Nephron progenitor cell (in vitro differentiated cells): ENCODE measurements around the gene PIWIL4.

Experiments used
- DNase-seq: peaks from one replicate; pipeline ENCODE4 v3.0.0; 2021
- H3K27ac Mint-ChIP-seq: 2 replicates; pipeline ENCODE4 v1.8.0; 2021; ENCODE audit warnings: mild to moderate bottlenecking, moderate library complexity, mixed read lengths
- H3K27me3 Mint-ChIP-seq: 2 replicates; pipeline ENCODE4 v1.8.0; 2021; ENCODE audit warnings: mild to moderate bottlenecking, low read depth, mixed read lengths; ENCODE audit not compliant: poor library complexity
- H3K36me3 Mint-ChIP-seq: 2 replicates; pipeline ENCODE4 v1.8.0; 2021; ENCODE audit warnings: low read depth, mixed read lengths
- H3K4me1 Mint-ChIP-seq: 2 replicates; pipeline ENCODE4 v1.8.0; 2021; ENCODE audit warnings: mixed read lengths
- H3K4me3 Mint-ChIP-seq: 2 replicates; pipeline ENCODE4 v1.8.0; 2021; ENCODE audit warnings: mild to moderate bottlenecking, moderate library complexity, mixed read lengths
- H3K9me3 Mint-ChIP-seq: 2 replicates; pipeline ENCODE4 v1.8.0; 2021; ENCODE audit warnings: mild to moderate bottlenecking, moderate library complexity, mixed read lengths
- TF ChIP-seq, protein P1 (sequence below): fragments of 200-600 bp; sonication (generic); IDR thresholded peaks from 2 replicates; pipeline ENCODE4 v1.5.0; 2021; ENCODE audit warnings: antibody characterized with exemption

Gene PIWIL4

DNA sequence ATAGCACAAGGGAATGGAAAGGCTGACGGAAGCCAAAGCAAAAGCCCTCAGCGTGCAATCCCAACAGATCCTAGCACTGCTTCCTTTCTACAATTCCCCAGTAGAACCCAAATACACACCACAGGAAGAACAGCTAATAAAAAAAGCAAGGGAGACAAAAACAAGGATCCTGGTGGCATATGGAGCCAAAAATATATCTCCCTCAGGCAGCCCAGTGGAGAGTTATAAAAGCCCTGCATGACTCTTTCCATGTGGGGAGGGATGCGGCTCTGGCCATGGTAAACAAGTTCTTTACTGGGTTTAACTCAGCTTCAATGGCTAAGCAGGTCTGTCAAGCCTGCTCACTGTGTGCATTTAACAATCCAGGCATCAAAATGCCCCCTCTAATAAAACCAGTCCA lies 88.1 kb downstream of the PIWIL4 start:
- Mint-ChIP-seq H3K4me3 (no peak overlapping the region), H3K9me3 (no peaks in the 10 kb centered on the region), H3K4me1 (peaks cover 20% of the 10 kb centered on the region), H3K36me3 (no peaks in the 10 kb centered on the region), H3K27ac (no peak overlapping the region), H3K27me3 (no peaks in the 10 kb centered on the region)
- DNase-seq = no peak
- TF ChIP-seq, protein P1, sequence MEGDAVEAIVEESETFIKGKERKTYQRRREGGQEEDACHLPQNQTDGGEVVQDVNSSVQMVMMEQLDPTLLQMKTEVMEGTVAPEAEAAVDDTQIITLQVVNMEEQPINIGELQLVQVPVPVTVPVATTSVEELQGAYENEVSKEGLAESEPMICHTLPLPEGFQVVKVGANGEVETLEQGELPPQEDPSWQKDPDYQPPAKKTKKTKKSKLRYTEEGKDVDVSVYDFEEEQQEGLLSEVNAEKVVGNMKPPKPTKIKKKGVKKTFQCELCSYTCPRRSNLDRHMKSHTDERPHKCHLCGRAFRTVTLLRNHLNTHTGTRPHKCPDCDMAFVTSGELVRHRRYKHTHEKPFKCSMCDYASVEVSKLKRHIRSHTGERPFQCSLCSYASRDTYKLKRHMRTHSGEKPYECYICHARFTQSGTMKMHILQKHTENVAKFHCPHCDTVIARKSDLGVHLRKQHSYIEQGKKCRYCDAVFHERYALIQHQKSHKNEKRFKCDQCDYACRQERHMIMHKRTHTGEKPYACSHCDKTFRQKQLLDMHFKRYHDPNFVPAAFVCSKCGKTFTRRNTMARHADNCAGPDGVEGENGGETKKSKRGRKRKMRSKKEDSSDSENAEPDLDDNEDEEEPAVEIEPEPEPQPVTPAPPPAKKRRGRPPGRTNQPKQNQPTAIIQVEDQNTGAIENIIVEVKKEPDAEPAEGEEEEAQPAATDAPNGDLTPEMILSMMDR = no peak

DNA sequence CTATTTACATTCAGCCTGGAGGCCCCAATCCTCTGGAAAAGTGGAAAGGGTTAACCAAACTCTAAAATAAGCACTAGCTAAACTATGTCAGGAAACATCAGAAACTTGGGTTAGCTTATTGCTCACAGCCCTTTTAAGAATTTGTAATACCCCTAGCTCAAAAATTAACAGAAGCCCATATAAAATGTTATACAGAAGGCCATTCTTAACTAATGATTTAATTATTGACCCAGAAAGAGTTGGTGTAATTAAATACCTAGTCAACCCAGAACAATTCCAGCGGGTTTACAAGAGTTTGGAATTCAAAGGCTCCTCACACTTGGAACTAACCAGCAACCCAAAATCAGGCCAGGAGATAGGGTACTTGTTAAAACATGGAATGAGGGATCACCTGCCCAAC lies 88.8 kb downstream of the PIWIL4 start:
- TF ChIP-seq, protein P1 = no peak
- Mint-ChIP-seq H3K36me3 (no peaks in the 10 kb centered on the region), H3K27ac (no peak overlapping the region), H3K4me1 (peaks cover 14% of the 10 kb centered on the region), H3K4me3 (no peak overlapping the region), H3K9me3 (no peaks in the 10 kb centered on the region), H3K27me3 (no peaks in the 10 kb centered on the region)
- DNase-seq = no peak

DNA sequence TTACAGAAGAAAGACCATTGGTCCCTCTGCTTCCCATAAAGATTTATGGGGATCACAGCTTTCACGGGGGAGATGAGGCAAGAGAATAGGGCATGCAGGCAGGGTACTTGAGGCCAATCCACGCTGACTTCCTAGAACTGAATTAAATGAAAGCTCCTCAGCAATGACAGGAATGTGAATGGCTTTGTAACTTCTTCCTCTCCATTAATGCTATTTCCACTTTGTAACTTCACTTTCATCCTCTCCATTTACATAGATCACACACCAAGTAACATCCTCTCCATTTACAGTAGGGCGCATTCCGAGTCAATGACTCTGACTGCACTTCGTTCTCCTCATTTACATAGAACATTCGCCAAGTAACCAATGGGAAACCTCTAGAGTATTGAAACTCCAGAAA lies 89.8 kb downstream of the PIWIL4 start:
- H3K36me3 Mint-ChIP-seq = no peaks in the 10 kb centered on the region
- TF ChIP-seq, protein P1 = no peak
- no peak overlapping the region for H3K4me3 Mint-ChIP-seq
- no peaks in the 10 kb centered on the region for H3K27me3 Mint-ChIP-seq
- no peak for DNase-seq
- no peak overlapping the region for H3K27ac Mint-ChIP-seq
- no peaks in the 10 kb centered on the region for H3K9me3 Mint-ChIP-seq
- H3K4me1 Mint-ChIP-seq = peaks cover 11% of the 10 kb centered on the region

DNA sequence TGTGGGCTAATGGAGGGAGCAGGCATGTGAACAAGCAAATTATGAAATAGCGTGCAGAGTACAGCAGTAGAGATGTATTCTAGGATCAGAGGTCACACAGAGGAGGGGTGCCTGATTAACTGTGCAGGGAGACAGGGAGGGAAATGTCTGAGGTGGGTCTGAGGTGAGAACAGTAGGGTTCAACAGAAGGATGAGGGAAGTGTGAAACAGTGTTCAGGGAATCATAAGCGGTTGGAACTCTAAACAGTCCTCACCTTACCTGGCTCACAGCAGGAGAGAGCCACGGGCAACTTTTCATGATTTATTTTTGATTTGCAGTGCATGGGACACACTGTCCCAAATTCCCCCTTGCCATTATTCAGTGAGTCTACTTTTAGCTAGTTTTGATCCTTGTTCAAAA lies 90.5 kb downstream of the PIWIL4 start:
- Mint-ChIP-seq H3K27me3 (no peaks in the 10 kb centered on the region), H3K36me3 (no peaks in the 10 kb centered on the region), H3K4me1 (peaks cover 6% of the 10 kb centered on the region), H3K27ac (no peak overlapping the region), H3K9me3 (no peaks in the 10 kb centered on the region), H3K4me3 (no peak overlapping the region)
- no peak for DNase-seq
- TF ChIP-seq, protein P1 = no peak

DNA sequence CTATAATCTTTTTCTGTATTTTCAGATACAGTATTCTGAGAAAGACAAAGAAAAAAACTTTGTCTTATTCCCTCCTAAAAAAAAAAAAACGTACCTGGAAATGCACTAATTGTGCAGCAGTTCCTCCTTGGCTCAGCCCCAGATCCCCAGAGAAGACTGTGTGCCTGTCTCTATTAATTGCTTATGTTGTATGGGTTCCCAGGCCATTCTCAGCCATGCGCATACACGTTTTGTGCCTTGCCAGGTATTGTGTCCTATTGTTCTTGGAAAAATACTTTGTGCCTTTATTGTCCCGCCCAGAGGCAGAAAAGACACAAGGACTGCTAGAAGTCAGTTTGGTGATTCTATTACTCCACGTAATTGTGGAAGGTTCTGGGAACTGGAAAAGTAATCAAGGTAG lies 91.2 kb downstream of the PIWIL4 start:
- H3K27ac Mint-ChIP-seq = no peak overlapping the region

DNA sequence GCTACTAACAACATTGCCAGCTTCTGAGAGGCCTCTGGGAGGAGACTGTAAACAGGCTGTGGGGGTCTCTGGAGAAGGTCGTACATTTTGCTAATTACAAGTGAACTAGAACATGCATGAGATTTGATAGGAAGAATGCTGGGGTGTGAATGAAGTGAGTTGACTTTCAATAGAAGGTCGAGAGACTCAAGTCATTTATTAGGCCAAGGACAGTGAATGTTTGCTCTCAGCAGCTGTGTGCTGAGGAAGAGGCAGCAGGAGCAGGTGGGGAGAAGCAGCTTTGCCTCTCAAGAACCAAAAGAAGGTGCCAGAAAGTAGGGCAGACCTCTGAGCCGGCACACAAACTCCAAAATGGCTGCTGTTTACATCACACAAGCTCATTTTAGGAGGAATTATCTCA lies 91.7 kb downstream of the PIWIL4 start:
- Mint-ChIP-seq H3K36me3 (no peaks in the 10 kb centered on the region), H3K9me3 (peaks cover 4% of the 10 kb centered on the region), H3K27ac (no peak overlapping the region), H3K4me1 (peaks cover 6% of the 10 kb centered on the region), H3K4me3 (no peak overlapping the region), H3K27me3 (no peaks in the 10 kb centered on the region)
- TF ChIP-seq, protein P1 = no peak
- DNase-seq = no peak

More for the DNA sequence above, 91.2 kb downstream of the PIWIL4 start:
- Mint-ChIP-seq H3K4me1 (peaks cover 6% of the 10 kb centered on the region), H3K27me3 (no peaks in the 10 kb centered on the region), H3K4me3 (no peak overlapping the region), H3K36me3 (no peaks in the 10 kb centered on the region), H3K9me3 (peaks cover 4% of the 10 kb centered on the region)
- DNase-seq = no peak
- TF ChIP-seq, protein P1 = no peak
